Measurements from ENCODE around the gene SRBD1.

- TF ChIP-seq, protein P1, sequence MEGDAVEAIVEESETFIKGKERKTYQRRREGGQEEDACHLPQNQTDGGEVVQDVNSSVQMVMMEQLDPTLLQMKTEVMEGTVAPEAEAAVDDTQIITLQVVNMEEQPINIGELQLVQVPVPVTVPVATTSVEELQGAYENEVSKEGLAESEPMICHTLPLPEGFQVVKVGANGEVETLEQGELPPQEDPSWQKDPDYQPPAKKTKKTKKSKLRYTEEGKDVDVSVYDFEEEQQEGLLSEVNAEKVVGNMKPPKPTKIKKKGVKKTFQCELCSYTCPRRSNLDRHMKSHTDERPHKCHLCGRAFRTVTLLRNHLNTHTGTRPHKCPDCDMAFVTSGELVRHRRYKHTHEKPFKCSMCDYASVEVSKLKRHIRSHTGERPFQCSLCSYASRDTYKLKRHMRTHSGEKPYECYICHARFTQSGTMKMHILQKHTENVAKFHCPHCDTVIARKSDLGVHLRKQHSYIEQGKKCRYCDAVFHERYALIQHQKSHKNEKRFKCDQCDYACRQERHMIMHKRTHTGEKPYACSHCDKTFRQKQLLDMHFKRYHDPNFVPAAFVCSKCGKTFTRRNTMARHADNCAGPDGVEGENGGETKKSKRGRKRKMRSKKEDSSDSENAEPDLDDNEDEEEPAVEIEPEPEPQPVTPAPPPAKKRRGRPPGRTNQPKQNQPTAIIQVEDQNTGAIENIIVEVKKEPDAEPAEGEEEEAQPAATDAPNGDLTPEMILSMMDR (IDR thresholded peaks at IDR 0.05 in 8 of 11, conservative IDR thresholded peaks at IDR 0.05 in 3 of 11), result no peak
- no peak for TF ChIP-seq POLR2AphosphoS5 (IDR thresholded peaks at IDR 0.05)
These were observed 112.2 kb downstream of the SRBD1 start for GRCh38 chr2:45498661-45499550.

Measured in spleen (tissue), 7 donors.